Smooth muscle cell of the umbilical artery (primary cell): Measurements from ENCODE around the gene STK32C. TPM values are rescaled to one million over a fixed set of nuclear protein-coding genes. Genes with fewer than 3 reads are reported as not detected.

Source experiments
- total RNA-seq: library from RNA; depleted of rRNA; stranded (reverse); fragments of >200 nt; gene quantifications from 2 replicates; pipeline ENCODE4 v1.2.3, GENCODE V29; 2014

STK32C gene
- total RNA-seq: 8.0 and 8.5 TPM in 2 replicates

DNA sequence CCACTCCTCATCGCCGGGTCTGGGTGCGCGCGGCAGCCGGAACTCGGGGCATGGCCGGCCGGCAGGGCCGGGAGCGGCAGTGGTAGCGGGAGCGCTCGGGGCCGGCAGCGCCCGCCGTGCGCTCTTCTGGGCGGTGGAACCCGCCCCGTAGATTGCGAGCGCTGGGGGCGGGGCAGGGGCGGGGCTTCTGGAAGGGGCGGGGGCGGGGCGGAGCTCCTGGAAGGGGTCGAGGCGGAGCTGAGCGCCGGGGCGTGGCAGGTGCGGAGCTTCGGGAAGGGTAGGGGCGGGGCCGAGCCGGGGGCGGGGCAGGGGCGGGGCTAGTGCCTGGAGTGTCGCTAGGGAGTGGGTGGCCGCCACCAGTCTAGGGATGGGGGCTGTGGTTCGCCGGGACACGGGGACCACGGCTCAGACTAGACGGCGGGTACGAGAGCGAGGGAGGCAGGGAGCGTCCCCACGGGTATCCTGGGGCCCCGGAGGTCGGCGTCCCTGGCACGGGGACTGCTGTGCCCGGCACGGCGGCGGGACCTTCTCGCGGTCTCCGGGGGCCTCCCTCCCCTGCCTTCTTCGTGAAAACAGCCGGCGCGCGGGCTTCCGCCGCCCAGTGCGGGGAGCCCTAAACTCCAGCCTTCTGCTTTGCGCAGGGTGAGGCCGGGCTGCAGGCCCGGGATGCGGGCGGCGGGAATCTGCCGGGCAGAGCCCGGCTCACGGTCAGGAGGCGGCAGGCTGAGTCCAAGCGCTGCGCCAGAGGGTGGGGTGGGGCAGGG lies at the start of gene STK32C:
Gene STK32C, minus strand, starts transcription at position 128 of the 764 bp plus-strand sequence. Its CDS starts 117 bp downstream, at position 11.

DNA sequence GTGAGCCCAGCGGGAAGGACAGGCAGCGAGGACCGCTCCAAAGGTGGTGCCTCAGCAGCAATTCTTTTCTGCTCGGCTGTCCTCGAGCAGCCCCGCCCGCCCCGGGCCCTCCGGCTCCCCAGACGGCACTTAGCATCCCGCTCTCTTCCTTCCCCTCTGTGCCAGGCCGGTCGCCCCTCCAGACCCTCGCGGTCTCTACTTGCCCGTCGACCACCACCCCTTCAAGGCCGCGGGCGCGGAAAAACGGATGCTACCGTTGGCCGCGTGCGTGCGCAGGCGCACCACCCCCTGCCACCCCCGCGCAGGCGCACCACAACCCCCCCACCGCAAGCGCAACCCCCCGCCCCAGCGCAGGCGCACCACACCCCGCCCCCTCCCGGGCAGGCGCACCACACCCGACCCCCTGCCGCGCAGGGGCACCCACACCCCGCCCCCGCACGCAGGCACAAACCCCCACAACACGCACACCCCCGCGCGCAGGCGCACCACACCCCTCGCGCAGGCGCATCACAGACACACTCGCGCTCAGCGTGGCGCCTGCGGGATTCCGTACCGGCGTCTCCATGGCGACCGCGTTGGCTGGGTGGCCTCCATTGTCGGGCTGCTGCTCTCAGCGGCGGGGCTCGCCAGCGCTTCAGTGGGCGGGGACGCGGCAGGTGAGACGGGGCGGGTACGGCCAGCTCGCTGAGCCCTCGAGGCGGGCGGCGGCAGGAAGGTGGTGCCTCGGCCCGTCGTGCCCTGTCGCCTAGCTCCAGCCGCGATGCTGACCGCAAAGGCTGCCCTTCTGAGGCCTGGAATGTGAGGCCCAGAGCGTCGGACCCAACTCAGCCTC lies 24.1 kb upstream of the STK32C start, which contains the start of gene LRRC27:
Gene LRRC27, plus strand, starts transcription at position 593 of the 832 bp plus-strand sequence. CDS start 1,332 bp downstream, outside the sequence.

GRCh38 chr10:132186488-132187429 lies 121.0 kb downstream of the STK32C start, which contains the start of gene DPYSL4:
Gene DPYSL4, plus strand, starts transcription at chr10:132186948. Its CDS starts 116 bp downstream, at chr10:132187064.

Other genes starting within 250 kb of the STK32C start
- 0.30 and 0.32 TPM in 2 replicates for gene JAKMIP3, start 242.0 kb downstream of the STK32C start, total RNA-seq
- gene DPYSL4, start 121.0 kb downstream of the STK32C start, total RNA-seq: 6.3 and 33.0 TPM in 2 replicates
- gene LRRC27, start 24.2 kb upstream of the STK32C start, total RNA-seq: 9.7 and 13.1 TPM in 2 replicates
- 12.2 and 13.2 TPM in 2 replicates for gene PWWP2B, start 89.2 kb upstream of the STK32C start, total RNA-seq
- 34.7 and 37.8 TPM in 2 replicates for gene INPP5A, start 229.8 kb upstream of the STK32C start, total RNA-seq